Right cardiac atrium (tissue), 5 donors: ENCODE measurements around the gene MYBPC1. TPM values are rescaled to one million over a fixed set of nuclear protein-coding genes. Genes with fewer than 3 reads are reported as not detected.
"Not testable (repeated sequence)": the region's sequence is repeated elsewhere in the genome, so short reads cannot be mapped to it uniquely, and the experiment has no call there.

ENCODE experiments used
- ATAC-seq, 2 donors: fragments of 200-7000 bp; cut with Tn5 transposase; one replicate each; pipeline versions ENCODE4 v1.8.0 to v1.9.1; 2020; ENCODE audit warnings: moderate library complexity in 2 of 2, mild to moderate bottlenecking in 1 of 2
- DNase-seq, 3 donors: peaks; one replicate each; pipeline ENCODE4 v3.0.0-alpha.2; 2020
- H3K27ac ChIP-seq: one replicate; pipeline ENCODE4 v1.5.1; 2013; ENCODE audit warnings: mild to moderate bottlenecking, low read length, control low read depth, moderate library complexity
- H3K27me3 ChIP-seq: one replicate; pipeline ENCODE4 v1.6.1; 2013; ENCODE audit not compliant: control insufficient read depth, insufficient read depth
- H3K4me1 ChIP-seq: one replicate; pipeline ENCODE4 v1.6.1; 2013; ENCODE audit warnings: low read length; ENCODE audit not compliant: control insufficient read depth, insufficient read depth
- H3K4me3 ChIP-seq: one replicate; pipeline ENCODE4 v1.5.1; 2013; ENCODE audit warnings: low read length, control low read depth
- H3K9me3 ChIP-seq: one replicate; pipeline ENCODE4 v1.6.1; 2013; ENCODE audit warnings: low read length; ENCODE audit not compliant: control insufficient read depth
- WGBS: extraction: QIAGEN DNeasy Blood & Tissue Kit; methylation state at CpG from one replicate; pipeline ENCODE4 v1.1.7; 2013; 5-methylcytosine and 5-hydroxymethylcytosine counted together
- intact Hi-C, 4 donors: fragments of 100-400 bp; cut with DNase I; formaldehyde crosslinking; loops; one replicate each; pipeline versions ENCODE4 v1.11.0 to v1.14.0; 2022 to 2023
- long read RNA-seq, 4 donors: library from polyadenylated mRNA; unstranded; transcript quantifications; one replicate each; pipeline ENCODE4 v2.0.0, GENCODE V29; 2020 to 2021
- polyA plus RNA-seq: library from polyadenylated mRNA; stranded (reverse); fragments of 200-250 nt; gene quantifications from one replicate; pipeline ENCODE4 v1.2.3, GENCODE V29; 2013
- total RNA-seq, 4 donors: library from RNA; stranded (reverse); fragmentation: NEBNext Ultra II Directional; extraction: Animal tissue kit (Norgen Biotek cat#: 25700); gene quantifications; one replicate each; pipeline ENCODE4 v1.2.1, GENCODE V29; 2021
- donor health status: healthy with polysubstance abuse.
- donor health status: DM: no; HTN: yes; CAD: no.
- donor health status: DM: no; HTN: no; CAD: no.
- donor health status: DM: no; HTN: yes; CAD: no; lungs with severe emphysema.
- donor health status: DM: yes; HTN: yes; CAD: no.

The MYBPC1 gene, protein sequence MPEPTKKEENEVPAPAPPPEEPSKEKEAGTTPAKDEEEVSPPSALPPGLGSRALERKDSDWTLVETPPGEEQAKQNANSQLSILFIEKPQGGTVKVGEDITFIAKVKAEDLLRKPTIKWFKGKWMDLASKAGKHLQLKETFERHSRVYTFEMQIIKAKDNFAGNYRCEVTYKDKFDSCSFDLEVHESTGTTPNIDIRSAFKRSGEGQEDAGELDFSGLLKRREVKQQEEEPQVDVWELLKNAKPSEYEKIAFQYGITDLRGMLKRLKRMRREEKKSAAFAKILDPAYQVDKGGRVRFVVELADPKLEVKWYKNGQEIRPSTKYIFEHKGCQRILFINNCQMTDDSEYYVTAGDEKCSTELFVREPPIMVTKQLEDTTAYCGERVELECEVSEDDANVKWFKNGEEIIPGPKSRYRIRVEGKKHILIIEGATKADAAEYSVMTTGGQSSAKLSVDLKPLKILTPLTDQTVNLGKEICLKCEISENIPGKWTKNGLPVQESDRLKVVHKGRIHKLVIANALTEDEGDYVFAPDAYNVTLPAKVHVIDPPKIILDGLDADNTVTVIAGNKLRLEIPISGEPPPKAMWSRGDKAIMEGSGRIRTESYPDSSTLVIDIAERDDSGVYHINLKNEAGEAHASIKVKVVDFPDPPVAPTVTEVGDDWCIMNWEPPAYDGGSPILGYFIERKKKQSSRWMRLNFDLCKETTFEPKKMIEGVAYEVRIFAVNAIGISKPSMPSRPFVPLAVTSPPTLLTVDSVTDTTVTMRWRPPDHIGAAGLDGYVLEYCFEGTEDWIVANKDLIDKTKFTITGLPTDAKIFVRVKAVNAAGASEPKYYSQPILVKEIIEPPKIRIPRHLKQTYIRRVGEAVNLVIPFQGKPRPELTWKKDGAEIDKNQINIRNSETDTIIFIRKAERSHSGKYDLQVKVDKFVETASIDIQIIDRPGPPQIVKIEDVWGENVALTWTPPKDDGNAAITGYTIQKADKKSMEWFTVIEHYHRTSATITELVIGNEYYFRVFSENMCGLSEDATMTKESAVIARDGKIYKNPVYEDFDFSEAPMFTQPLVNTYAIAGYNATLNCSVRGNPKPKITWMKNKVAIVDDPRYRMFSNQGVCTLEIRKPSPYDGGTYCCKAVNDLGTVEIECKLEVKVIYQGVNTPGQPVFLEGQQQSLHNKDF
- total RNA-seq, result 10 to 100 TPM; 10.3 to 27.9 (median 18.8) TPM
- 15.7 TPM for polyA plus RNA-seq
- long read RNA-seq, donor 1, partial matches to known transcripts, result 9 of 9 reads
- long read RNA-seq, donor 1, other reads (novel, unspliced or antisense), result 0 of 9 reads
- long read RNA-seq, donor 2, partial matches to known transcripts, result 25 of 25 reads
- long read RNA-seq, donor 2, other reads (novel, unspliced or antisense), result 0 of 25 reads
- long read RNA-seq, donor 3, partial matches to known transcripts, result 4 of 4 reads
- long read RNA-seq, donor 3, other reads (novel, unspliced or antisense), result 0 of 4 reads
- long read RNA-seq, donor 4, partial matches to known transcripts, result 15 of 15 reads
- long read RNA-seq, donor 4, other reads (novel, unspliced or antisense), result 0 of 15 reads

DNA sequence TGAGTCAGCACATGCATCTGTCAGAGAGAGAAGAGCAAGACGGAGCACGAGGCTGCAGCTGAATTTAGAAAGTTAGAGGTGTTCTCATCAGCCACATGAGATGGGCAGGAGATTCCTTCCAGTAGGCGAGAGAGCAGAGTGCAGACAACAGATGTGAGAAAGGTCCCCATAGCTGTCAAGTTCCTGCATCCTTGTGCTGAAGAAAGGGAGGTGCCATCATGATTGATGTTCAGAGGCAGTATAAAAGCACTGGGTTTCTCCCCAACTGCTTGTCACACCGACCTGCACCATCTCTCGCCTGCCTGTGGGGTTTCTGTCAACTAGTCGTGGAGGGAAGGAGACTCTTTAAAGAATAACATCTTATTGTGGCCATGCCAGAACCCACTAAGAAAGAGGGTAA, at the start of gene MYBPC1:
MYBPC1 (plus strand) TSS at position 272 of the 400 bp plus-strand sequence; CDS start at position 372, 100 bp downstream.
- no peak within 1 kb of the TSS for H3K27ac ChIP-seq
- H3K4me3 ChIP-seq, result no peak within 1 kb of the TSS
- H3K9me3 ChIP-seq, result no peaks in the 10 kb centered on the region
- DNase-seq, result no peak
- intact Hi-C loops, result no loop called here
- no peaks in the 10 kb centered on the region for H3K27me3 ChIP-seq
- WGBS, result 19% methylated on average over 6 of the region's 6 CpGs
- H3K4me1 ChIP-seq, result no peaks in the 10 kb centered on the region
- no peak for ATAC-seq

DNA sequence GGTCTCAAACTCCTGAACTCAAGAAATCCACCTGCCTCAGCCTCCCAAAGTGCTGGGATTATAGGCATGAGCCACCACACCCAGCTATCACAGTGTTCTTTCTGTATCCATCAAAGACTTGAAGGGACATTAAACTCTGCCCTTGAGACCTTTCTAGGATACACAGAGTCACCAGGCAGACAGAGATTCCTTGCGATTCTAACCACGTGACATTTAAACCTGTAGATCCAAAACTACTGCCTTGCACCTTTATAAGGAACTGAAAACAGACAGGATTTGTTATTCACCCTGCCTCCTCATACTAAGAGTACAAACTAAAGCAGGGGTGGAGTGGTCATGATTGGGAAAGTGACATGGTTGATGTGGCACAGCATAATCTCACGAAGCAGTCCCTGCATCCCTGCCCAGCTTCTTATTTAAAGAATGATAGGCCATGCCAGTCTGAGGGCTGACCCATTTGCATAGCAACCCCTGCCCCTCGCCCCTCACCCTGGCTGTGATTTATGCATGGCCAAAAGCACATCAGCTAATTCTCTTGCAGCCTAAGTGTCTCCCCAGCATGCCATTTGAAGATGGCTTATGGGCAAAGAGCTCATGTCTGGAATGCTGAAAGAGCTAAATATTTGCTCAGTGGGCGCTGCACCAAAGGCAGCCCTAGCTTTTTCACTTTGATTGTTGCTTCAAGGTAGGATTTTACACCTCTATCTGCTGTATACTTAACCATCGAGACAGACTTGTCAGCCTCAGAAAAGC, 43.2 kb upstream of the MYBPC1 start:
- ATAC-seq, result no peak
- intact Hi-C loops, result no loop called here
- WGBS, result 62% methylated on average over 6 of the region's 6 CpGs
- Histone ChIP-seq H3K27ac (no peak overlapping the region), H3K27me3 (no peaks in the 10 kb centered on the region), H3K9me3 (no peaks in the 10 kb centered on the region), H3K4me3 (no peak overlapping the region), H3K4me1 (no peaks in the 10 kb centered on the region)
- DNase-seq, result no peak

DNA sequence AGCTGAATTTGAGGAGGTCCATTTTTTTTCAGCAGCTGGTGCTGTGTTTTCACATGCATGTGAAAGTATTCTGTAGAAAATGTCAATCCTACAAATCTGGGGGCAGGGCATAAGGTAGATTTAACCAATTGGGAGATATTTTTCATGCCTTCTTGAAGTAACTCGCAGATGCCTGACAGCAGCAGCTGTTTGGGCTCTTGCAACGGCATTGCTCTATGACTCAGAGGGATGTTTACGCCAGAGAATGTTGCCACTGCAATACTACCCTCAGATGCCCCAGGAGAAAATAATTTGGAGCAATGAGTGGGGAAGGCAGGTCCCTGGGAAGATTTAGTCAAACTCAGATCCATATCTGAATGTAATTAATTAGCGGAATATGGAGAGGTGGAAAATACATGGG, 42.5 kb upstream of the MYBPC1 start:
- Histone ChIP-seq H3K9me3 (no peaks in the 10 kb centered on the region), H3K27ac (no peak overlapping the region), H3K4me1 (no peaks in the 10 kb centered on the region), H3K27me3 (no peaks in the 10 kb centered on the region), H3K4me3 (no peak overlapping the region)
- DNase-seq (peak; percentile 61 to 65 (median 64)), ATAC-seq (peak; percentile 79 to 88)
- intact Hi-C loops, result no loop called here
- 38% methylated on average over 4 of the region's 4 CpGs for WGBS

DNA sequence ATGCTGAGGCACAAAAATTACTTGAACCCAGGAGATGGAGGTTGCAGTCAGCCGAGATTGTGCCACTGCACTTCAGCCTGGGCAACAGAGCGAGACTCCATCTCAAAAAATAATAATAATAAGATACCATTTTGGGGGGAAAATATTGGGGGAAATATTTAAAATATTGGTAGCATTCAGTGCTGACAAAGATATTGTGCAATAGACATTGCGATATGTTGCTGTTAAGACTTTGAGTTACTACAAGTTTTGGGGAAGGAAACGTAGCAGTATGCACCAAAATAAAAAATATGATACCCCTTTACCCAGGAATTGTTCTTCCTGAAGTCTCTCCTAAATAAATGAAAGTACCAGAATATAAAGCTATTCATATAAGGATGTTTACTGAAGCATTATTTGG, 37.7 kb upstream of the MYBPC1 start:
- DNase-seq (no peak), ATAC-seq (no peak)
- H3K27me3 ChIP-seq, result no peaks in the 10 kb centered on the region
- H3K4me1 ChIP-seq, result no peaks in the 10 kb centered on the region
- 74% methylated on average over 4 of the region's 4 CpGs for WGBS
- no peak overlapping the region for H3K4me3 ChIP-seq
- H3K27ac ChIP-seq, result no peak overlapping the region
- intact Hi-C loops, result no loop called here
- H3K9me3 ChIP-seq, result no peaks in the 10 kb centered on the region

DNA sequence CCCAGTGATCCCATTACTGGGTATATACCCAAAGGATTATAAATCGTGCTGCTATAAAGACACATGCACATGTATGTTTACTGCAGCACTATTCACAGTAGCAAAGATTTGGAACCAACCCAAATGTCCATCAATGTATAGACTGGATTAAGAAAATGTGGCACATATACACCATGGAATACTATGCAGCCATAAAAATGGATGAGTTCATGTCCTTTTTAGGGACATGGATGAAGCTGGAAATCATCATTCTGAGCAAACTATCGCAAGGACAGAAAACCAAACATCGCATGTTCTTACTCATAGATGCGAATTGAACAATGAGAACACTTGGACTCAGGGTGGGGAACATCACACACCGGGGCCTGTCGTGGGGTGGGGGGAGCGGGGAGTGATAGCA, 36.0 kb upstream of the MYBPC1 start:
- H3K4me1 ChIP-seq, intact Hi-C loops, DNase-seq, H3K9me3 ChIP-seq, H3K4me3 ChIP-seq, H3K27ac ChIP-seq, H3K27me3 ChIP-seq, ATAC-seq: not testable (repeated sequence)
- 94% methylated on average over 7 of the region's 7 CpGs for WGBS

DNA sequence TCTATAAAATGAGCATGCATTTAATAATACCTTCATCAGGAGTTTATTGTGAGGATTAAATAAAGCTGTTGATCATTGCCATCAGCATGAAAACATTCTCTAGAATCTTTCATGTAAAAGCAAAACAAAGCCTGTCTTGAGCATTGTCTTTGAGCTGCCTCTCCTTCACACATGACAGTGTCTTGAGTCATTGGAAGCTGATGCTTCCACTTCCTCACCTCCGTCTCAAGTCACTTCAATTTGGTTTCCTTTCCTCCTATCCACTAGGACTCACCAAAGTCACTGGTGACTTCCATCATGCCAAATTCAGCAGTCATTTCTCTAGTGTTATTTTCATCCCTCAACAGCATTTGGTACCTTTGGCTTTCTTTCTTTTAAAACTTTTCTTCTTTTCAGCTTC, 31.6 kb upstream of the MYBPC1 start:
- WGBS, result 81% methylated on average over 1 of the region's 1 CpG
- H3K9me3 ChIP-seq, result no peaks in the 10 kb centered on the region
- intact Hi-C loops, result no loop called here
- DNase-seq (no peak), ATAC-seq (no peak)
- no peak overlapping the region for H3K4me3 ChIP-seq
- H3K4me1 ChIP-seq, result no peaks in the 10 kb centered on the region
- no peak overlapping the region for H3K27ac ChIP-seq
- H3K27me3 ChIP-seq, result no peaks in the 10 kb centered on the region

DNA sequence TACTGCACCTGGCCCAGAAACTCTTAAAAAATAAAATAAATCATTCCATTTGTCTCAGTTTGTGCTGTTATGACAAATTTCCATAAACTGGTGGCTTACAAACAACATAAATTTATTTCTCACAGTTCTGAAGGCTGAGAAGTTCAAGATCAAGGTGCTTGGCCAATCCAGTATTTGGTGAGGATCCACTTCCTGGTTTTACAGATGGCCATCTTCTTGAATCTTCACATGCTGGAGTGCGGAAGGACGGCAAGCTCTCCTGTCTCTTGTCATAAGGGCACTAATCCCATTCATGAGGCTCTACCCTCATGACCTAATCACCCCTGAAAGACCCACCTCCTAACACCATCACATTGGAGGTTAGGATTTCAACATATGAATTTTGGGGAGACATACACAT, 29.9 kb upstream of the MYBPC1 start:
- no peak overlapping the region for H3K27ac ChIP-seq
- no peaks in the 10 kb centered on the region for H3K4me1 ChIP-seq
- no peak for DNase-seq
- WGBS, result 14% methylated on average over 2 of the region's 2 CpGs
- no peaks in the 10 kb centered on the region for H3K27me3 ChIP-seq
- H3K4me3 ChIP-seq, result no peak overlapping the region
- no peak for ATAC-seq
- intact Hi-C loops, result no loop called here
- no peaks in the 10 kb centered on the region for H3K9me3 ChIP-seq

DNA sequence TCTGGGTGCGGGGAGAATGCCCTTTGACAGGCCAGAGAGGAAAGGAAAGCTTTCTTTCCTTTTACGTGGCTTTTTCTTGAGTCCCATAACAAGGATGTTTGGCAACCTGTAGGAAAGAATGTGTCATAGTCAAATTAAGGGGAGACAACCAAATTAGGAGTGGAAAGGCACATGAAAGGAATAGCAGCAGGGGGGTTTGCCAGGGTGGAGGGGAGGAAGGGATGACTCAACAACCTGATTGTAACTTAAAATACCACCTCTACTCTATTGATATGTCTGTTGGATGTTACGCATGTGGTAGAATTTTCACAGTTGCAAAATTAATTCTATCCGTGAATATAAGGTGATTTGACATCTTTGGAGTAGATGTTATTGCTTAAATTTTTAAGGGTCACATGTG, 28.5 kb upstream of the MYBPC1 start:
- ATAC-seq, result no peak
- WGBS, result 47% methylated on average over 4 of the region's 4 CpGs
- H3K9me3 ChIP-seq, result no peaks in the 10 kb centered on the region
- H3K27ac ChIP-seq, result no peak overlapping the region
- H3K27me3 ChIP-seq, result no peaks in the 10 kb centered on the region
- intact Hi-C loops, result no loop called here
- no peak for DNase-seq
- H3K4me1 ChIP-seq, result no peaks in the 10 kb centered on the region
- H3K4me3 ChIP-seq, result no peak overlapping the region

DNA sequence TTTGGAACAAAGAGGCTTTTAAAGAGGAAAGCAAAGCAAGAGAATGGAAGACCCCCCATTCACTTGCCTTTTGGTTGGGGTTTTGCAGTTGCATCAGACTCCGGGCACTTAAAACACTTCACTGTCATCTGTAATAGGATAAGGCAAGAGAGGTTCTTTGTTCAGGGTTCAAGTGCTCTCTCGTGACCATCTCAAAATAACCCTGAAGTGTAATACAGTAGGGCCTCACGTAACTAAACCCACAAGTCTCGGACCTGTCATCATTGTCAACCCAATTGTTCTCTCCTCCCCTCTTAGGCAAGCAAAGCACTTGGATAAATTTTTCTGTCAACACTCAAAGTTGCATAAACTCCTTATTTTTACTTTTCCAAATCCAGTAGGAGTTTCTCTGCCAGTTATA, 26.9 kb upstream of the MYBPC1 start:
- 50% methylated on average over 4 of the region's 4 CpGs for WGBS
- Histone ChIP-seq H3K4me1 (no peaks in the 10 kb centered on the region), H3K4me3 (no peak overlapping the region), H3K9me3 (no peaks in the 10 kb centered on the region), H3K27me3 (no peaks in the 10 kb centered on the region), H3K27ac (no peak overlapping the region)
- DNase-seq (no peak), ATAC-seq (no peak)
- intact Hi-C loops, result no loop called here

DNA sequence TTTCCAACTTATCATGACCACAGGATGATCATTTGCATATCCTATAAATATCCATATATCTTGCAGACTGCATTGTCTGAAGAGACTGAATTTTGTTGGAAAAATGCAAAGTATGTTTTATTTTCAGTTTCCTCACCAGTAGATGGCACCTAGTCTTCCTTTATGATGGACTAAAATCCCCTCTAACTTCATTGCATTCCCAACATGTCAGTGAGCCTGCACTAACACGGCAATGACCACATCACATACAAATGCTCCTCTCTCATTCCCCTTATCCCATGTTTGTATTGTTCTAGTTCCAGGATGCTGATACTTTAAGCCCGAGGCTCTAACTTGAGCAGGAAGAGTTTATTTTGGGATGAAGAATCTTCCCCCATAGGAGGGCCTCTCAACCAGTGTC, 24.7 kb upstream of the MYBPC1 start:
- ATAC-seq (peak in 1 of 2 donors; percentile 61), DNase-seq (no peak)
- Histone ChIP-seq H3K27me3 (no peaks in the 10 kb centered on the region), H3K9me3 (no peaks in the 10 kb centered on the region), H3K4me3 (no peak overlapping the region), H3K4me1 (no peaks in the 10 kb centered on the region), H3K27ac (no peak overlapping the region)
- intact Hi-C loops, result no loop called here
- 0% methylated on average over 2 of the region's 2 CpGs for WGBS
